GM18511 (cell line): ENCODE data around the gene DUSP10.
A peak's percentile ranks its signal among the peaks of the same experiment; 100 is the strongest.

Experiments
- ATAC-seq: cut with Tn5 transposase; IDR thresholded peaks from one replicate; pipeline ENCODE4 v1.9.1; 2021; ENCODE audit warnings: mild to moderate bottlenecking, moderate library complexity; ENCODE audit not compliant: unreplicated experiment

Gene DUSP10

GRCh38 chr1:221715321-221716169 is 26.3 kb downstream of the DUSP10 start:
- no peak for ATAC-seq

DNA sequence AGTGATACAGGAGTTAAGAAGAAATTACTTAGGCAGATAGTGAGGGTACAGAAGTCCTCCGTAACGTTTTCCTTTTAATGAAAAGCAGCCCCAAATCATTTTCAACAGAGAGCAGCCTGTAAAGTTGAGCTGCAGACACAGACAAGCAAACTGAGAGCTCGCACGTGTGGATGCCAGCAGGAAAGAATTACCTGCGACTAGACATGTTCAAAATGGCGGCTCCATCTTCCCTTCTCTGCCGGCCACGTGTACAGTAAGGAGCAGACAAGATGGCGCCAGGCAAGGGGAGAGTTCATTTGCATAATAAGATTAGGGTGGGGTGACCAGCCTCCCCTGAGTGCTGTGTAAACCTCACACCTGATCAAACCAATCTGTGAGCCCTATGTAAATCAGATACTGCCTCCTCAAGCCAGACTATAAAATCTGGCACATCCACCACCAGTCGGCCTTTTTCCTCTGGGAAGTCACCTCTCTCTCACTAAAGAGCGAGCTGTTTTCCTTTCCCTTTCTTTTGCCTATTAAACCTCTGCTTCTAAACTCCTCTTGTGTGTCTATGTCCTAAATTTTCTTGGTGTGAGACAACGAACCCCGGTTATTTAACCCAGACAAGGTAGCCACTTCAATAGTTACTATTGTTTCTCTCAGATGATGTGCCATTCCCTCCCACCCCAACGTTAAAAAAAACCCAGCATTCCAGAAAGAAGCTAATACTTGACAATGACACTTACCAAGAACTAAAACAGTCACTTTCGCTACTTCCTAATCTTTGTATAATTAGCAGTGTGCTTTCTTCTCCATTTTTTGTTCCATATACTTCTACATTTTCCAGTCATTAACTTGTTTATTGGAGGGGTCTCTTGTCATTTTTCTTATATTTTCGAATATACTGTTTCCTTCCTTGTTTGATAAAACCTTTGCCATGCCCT is 27.4 kb downstream of the DUSP10 start:
- ATAC-seq, result no peak

GRCh38 chr1:221712776-221713431 is 29.0 kb downstream of the DUSP10 start:
- peak; percentile 70 for ATAC-seq

- ATAC-seq, result peak; percentile 52
Observed at GRCh38 chr1:221712198-221712684, 29.6 kb downstream of the DUSP10 start.

DNA sequence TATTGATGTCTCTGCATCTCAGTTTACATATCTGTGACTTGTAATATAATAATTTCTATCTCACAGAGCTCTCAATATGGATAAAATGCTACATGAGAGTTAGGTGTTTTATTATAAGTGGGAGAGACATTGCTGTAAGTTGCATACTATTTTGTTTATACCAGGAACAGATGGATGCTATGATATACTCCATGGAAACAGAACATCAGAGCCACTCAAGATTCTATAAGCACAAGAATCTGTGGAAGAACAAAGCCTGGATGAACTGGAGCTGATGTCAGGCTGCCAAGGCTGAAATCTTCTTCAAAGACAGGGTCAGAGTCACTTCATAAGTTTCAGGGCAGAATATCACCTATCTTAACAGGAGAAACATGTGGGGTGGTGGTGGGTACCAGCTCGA is 30.2 kb downstream of the DUSP10 start:
- ATAC-seq, result no peak

DNA sequence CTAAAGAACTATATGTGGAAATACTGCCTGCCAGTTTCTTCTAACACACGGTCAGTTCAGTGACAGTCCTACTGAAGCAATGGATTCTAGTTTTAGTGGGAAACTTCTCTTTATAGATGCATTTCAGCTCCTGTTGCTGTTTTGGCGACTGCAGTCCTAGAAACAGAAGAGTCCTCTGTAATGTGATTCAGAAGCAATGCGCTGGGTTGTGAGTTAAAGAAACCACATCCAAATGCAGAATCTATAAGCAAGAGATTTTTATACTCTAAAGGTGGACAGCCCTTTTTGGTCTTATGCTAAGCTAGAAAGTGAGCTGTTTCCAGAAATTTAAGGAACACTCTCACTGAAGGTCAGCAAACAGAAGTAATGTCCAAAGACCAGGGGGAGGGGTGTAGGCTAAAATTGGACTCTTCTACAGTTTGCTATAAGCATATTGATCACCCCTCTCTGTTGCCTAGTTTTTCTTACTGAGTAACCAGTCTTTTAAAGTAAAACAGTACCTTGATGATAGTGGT is 30.8 kb downstream of the DUSP10 start:
- ATAC-seq, result no peak

DNA sequence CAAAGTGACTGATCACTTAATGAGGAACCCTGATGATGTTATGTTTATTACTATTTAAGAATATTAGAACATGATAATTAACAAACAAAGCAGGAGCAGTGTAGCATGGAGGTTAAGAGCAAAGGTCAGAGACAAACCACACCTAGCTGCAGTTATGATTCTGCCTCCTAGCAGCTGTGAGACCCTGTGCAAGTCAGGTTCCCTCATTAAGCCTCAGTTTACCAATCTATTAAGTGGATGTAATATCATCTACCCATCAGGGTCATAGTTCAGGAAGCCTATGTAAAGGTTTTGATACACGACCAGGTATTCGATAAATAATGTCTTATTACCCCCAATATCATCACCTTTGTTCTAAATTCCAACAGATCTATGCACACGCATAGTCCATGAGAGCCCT is 32.0 kb downstream of the DUSP10 start:
- no peak for ATAC-seq

DNA sequence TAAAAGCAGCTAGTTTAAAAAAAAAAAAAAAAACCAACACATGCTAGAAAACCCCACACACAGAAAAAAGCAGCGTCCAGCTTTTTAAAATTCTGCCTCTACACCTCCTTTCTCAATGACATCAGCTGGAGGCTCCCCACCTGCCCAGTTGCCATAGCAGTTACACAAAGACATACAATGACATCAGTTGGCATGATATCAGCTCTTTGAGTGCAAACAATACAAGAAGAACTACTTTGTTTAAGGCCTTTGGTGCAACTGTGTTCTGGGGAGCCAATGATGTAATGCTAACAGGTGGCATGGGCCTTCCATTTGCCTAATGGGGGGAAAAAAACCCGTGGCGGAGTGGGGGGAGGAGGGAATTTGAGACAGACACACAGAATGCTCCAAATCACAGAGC is 32.9 kb downstream of the DUSP10 start:
- ATAC-seq, result peak; percentile 32

DNA sequence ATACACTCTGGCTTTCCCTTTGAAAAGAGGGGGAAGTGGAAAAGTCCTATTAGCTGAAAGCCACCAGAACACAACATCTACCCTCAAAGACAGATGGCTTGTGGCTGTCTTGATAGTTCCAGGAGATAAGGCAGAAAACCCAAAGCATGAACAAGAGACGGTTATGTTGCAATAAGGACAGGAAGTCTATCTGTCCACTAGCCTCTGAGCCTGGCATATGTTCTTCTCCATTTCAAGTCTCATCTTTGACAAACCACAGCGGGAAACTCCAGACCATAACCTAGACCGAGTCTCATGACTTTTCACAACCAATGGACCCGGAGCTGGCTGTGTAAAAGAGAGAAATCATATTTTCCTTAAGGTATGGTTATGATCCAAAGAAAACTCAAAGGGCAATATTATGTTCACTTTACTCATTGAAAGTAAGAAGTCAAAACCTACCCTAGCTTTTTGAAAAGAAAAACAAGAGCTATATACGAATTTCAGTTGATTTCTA is 33.8 kb downstream of the DUSP10 start:
- peak; percentile 65 for ATAC-seq

DNA sequence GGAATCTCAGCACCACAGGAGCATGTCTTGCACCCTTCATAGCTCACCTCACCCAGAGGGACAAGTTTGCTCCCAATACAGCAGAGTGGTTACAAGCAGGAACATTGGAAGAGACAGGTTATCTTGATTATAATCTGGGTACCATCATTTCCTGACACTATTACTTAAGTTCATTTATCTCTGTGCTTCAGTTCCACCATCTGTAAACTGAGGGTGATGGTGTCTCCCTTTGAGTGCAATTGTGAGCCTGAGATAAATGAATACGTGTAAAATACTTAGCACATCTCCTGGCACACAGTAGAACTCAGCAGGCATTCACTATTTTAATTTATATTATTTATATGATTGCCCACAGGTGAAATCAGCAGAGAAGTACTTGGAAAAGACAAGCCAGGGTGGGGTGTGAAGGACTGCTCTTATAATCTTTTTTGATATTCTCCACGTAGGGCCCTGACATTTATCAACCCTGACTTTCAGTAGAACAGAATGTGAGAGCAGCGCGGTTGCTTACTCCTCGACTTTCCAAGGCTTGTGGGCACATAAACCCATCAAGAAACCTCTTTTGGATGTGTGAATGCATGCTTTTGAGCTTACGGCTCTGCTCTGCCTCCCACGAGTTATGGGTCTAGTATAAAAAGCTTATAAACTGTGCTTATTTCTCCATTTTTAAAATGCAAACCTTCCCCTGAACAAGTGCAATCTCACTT is 34.9 kb downstream of the DUSP10 start:
- ATAC-seq, result no peak

GRCh38 chr1:221706191-221706590 is 35.7 kb downstream of the DUSP10 start:
- no peak for ATAC-seq

GRCh38 chr1:221704306-221704705 is 37.6 kb downstream of the DUSP10 start:
- ATAC-seq, result no peak

GRCh38 chr1:221701570-221702186 is 40.2 kb downstream of the DUSP10 start:
- no peak for ATAC-seq

GRCh38 chr1:221700948-221701347 is 40.9 kb downstream of the DUSP10 start:
- no peak for ATAC-seq

DNA sequence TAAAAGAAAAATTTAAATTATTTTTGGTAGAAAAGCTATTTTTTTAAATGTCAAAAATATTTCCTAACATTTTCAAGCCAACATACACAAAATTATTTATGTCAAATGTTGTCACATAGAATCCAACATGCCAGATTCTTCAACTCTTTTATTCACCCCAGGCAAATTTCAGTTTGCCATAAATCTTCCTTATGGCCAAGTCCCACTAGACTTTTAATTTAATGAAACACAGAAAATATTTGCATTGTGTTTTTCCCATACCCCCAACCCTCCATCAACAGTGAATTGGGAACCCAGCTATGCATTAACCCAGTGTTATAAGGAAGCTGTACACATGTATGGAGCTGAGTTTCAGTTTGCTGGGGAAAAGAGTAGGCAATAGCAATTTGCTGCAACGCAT is 41.4 kb downstream of the DUSP10 start:
- ATAC-seq, result no peak

GRCh38 chr1:221699978-221700519 is 41.8 kb downstream of the DUSP10 start:
- no peak for ATAC-seq

GRCh38 chr1:221699577-221699976 is 42.3 kb downstream of the DUSP10 start:
- no peak for ATAC-seq

DNA sequence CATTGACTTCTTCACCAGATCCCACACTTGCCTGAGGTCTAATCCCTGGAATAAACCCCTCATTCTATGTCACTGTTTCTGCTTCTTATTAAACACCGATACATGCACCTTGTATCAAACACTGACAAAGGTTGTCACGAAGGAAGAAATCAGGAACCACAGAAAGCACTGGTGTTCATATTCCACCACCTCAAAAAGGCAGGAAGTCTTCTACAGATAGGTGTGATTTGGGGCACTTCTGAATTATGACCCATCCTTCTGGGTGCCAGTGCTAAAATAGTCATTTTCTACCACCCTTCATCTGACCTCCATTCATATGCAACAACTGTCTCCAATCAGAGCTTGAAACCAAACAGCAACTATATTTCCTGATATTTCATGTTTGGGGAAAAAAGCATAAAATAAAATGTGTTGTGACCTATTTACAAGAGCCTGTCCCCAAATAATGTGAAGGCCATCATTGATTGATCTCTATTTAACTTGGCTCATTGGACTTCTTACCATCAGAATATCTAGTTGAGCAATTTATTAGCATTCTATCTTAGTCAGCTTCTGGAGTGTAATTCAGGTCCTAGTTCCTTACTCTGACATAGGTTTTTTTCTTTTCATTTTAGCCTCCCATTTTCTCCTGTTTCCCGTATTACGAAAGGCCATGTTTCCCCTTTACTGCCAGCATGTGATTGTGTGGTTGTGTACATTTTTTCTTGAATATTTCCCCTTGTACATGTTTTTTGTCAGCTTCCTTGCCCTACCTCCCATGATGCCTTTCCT is 43.1 kb downstream of the DUSP10 start:
- no peak for ATAC-seq
